ENCODE measurements around the gene RASAL2.
A peak's percentile ranks its signal among the peaks of the same experiment; 100 is the strongest.

Gene RASAL2

DNA sequence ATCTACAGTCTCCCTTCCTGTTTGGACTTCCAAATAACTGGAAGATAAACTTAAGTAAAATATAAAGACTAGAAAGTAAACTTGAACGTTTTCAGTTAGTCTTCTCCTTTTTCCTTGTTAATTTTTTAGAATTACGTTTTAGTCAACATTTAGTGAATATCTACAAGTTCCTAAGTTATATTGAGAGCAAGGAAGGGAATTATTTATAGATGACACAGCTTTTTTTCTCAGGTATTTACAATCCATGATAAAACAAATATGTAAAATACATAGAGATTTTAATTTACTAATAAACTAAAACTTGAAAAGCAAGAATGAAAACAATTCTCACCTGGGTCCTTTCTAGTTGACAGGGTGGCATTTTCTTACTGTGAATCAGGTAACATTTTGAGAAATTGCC is 313.3 kb downstream of the RASAL2 start:
- DNase-seq, result no peak

GRCh38 chr1:178407655-178408054 is 313.8 kb downstream of the RASAL2 start:
- DNase-seq, result no peak

DNA sequence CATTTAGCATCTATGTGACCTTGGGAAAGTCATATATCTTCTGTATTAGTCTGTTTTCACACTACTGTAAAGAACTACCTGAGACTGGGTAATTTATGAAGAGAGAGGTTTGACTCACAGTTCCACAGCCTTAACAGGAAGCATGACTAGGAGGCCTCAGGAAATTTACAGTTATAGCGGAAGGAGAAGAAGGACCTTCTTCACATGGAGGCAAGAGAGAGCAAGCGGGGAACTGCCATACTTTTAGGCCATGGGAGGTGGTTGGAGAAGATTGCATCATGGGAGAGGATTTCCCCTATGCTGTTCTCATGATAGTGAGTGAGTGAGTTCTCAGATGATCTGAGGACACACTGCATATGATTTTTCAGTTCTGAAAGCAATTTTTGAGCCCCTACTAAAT is 315.0 kb downstream of the RASAL2 start:
- DNase-seq, result no peak

GRCh38 chr1:178409541-178409940 is 315.6 kb downstream of the RASAL2 start:
- no peak for DNase-seq

- DNase-seq, result no peak
These were observed 318.0 kb downstream of the RASAL2 start for GRCh38 chr1:178411756-178412399.

DNA sequence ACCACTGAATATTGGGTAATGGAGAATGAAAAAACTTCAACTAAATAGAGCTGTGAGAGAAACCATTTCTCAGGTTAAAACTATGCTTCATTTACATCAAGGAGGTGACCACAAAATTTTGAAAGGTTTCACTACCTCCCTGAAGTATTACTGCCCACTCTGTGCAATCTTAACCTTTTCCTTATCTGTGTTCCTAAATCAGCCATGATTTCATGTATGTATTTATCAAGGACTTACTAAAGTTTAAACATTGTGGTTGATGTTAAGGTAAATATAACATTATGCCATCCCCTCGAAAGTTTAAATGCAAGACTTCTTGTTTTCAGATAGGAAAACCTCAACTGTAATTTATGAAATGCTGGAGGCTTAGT is 318.5 kb downstream of the RASAL2 start:
- DNase-seq, result no peak

DNA sequence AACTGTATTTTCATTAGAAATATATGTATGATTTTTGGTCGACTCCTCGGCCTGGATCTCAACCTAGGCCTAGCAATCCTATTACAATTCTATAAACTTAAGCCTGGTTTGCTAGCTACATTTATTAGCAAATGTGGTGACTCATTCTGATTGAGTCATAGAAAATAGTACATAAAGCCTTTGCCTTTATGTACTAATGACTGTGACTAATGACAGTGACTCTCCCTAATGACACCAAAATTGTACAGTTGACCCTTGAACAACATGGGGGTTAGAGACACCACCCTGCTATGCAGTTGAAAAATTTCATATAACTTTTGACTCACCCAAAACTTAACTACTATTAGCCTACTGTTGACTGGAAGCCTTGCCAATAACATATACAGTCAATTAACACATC is 324.0 kb downstream of the RASAL2 start:
- no peak for DNase-seq

- no peak for DNase-seq
These were observed 324.5 kb downstream of the RASAL2 start for GRCh38 chr1:178418284-178418955.

GRCh38 chr1:178434360-178434759 is 340.5 kb downstream of the RASAL2 start:
- DNase-seq, result no peak

DNA sequence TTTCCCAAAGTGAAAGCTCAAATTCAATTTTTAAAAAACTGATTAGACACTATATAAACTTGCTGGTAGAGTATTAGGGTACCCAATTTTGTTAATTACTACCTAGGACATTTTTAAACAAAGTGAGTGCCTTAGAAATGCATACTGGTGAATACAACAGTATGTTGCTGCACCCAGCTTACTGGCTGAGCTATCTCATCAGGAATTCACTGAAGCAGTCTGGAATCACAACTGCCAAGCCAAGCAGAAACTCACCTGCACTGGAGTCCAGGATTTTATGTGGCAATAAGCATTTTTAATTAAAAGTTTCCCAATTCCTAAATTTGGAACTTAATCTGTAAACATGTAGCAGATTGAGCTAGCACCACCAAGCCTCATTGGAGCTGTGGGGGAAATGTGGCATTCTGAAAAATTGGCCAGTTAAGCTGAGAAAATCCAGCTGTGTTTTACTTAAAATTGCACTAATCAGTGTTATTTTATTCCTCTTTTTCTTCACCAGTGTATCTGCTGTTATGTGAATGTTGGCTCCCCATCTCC is 341.1 kb downstream of the RASAL2 start:
- DNase-seq, result no peak

- no peak for DNase-seq
These were observed 343.0 kb downstream of the RASAL2 start for GRCh38 chr1:178436899-178437298.

DNA sequence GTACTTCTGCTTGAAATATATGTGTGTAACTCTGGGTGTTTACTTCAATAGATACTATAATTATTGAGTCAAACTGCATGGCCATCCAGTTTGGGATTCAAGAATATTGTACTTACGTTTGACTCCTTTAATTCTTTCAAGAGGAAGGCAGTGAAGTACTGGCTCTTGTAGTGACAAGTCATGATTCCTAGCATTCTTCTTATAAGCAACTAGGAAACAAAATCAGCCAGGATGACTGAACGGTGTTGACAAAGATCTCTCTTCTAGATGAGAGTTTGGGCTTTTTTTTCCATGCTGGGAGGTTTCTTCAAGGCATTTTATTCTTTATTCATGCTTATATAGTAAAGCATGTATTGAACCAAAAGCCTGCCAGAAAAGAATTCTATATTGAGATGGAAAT is 344.5 kb downstream of the RASAL2 start:
- DNase-seq, result no peak

- DNase-seq, result no peak
These were observed 349.0 kb downstream of the RASAL2 start for GRCh38 chr1:178442925-178443324.

DNA sequence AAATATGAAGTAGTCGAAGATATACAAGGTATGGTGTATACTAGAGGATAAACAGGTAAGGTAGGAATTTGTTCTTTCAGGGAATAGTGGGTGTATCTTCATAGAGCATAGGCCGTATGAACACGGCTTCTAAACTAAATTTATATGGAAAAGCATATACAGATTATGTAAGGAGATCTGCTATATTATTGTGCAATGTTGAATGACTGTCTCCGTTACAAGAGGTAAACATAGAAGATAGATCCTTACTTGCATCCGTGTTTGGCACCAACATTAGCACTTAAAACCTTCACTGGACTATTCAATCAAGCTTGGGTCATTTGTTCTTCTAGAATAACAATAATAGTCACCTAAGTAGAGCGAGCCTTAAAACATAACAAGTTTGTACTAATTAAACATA is 357.0 kb downstream of the RASAL2 start:
- DNase-seq, result no peak

GRCh38 chr1:178451529-178451928 is 357.6 kb downstream of the RASAL2 start:
- DNase-seq, result no peak

GRCh38 chr1:178452013-178452412 is 358.1 kb downstream of the RASAL2 start:
- DNase-seq, result no peak

DNA sequence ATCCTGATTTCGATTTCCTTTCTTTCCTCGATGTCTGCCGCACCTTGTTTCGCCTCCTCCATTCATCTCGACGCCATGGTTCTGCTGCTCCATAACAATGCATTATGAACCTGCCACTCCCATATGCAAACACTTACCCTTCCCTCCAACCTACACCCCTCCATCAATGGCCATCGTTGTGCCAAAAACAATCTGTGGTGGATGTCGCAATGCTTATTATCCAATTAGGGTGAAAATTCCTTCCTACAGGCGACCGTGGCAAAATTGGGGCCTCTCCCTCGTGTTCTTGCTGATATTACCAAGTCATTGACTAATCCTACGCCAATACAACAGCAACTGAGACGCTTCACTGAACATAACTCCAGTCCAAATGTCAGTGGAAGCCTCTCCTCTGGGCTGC is 362.6 kb downstream of the RASAL2 start:
- DNase-seq, result peak; percentile 52

DNA sequence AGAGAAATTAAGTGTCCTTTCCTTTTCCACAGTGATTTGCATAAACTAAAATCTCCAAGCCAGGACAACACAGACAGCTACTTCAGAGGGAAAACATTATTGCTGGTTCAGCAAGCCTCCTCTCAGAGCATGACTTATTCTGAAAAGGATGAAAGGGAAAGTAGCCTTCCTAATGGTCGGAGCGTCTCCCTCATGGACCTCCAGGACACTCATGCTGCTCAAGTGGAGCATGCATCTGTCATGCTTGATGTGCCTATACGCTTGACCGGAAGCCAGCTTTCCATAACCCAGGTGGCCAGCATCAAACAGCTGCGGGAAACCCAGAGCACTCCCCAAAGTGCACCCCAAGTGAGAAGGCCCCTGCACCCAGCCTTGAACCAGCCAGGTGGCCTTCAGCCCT is 363.7 kb downstream of the RASAL2 start:
- no peak for DNase-seq

- no peak for DNase-seq
These were observed 364.3 kb downstream of the RASAL2 start for GRCh38 chr1:178458203-178458602.

DNA sequence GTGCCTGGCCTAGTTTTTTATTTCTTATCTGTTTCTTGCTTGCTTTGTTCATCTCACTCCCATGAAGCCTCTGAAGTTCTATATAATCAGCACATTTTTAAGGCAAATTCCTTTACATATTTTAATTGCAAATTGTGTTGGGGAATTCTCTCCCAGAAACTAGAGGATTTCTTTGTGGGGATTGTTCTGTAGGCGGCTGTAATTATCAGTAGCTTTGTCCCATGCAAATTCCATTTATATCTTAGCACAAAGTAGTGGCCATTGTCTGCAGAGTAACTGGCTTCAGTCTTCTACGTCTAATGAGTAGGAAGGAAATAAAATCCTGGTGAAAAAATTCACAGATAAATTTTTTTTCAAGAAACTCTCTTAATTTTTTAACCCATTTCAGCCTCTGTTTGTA is 367.2 kb downstream of the RASAL2 start:
- peak; percentile 91 for DNase-seq

DNA sequence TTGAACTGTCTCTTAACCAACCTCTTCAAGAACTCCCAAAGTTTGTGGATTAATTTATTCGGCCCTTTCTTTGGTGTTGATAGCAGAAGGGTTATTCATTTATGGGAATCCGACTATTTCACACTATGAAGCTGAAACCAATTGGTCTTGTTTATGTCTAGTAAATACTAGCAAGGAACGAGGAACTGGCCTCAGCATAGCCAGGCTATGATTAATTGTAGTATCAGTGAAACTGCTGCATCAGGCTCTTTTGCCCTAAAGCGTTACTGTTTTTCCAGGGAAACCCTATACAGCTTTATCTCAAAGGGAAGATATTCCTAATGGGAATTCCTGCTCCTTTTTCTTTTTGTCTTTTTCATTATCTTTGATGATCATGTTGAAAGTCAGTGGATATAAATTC is 367.8 kb downstream of the RASAL2 start:
- no peak for DNase-seq

DNA sequence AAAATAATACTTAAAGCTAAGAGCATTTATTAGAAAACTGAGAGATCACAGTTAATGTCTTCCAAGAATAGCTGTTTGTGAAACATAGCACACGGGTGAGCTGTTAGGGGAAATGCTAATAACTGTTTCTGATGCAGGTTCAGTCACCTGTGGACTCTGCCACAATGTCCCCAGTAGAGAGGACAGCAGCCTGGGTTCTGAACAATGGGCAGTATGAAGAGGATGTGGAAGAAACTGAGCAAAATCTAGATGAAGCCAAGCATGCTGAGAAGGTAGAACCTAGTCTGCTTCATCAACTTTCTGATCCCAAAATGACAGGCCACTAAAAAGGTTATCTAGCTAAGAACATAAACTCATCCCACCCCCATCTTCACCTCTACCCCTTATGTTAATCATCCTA is 370.2 kb downstream of the RASAL2 start:
- no peak for DNase-seq

DNA sequence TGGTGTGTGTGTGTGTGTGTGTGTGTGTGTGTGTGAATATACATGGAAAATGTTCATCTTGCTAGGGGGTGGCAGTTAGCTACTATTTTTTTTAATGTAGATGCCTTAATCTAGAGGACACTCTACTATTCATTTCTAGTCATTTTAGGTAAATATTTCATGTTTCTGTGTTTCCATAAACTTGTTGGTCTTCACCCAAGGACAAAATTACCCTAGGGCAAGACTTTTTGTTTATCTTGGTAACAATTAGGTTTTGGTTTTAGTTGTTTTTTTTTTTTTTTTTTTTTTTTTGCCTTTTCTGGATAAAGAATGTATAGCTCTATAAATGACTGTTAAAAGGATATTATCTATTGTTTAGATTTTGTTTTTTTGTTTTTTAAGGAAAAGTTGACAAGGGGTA is 370.7 kb downstream of the RASAL2 start:
- DNase-seq, result no peak

DNA sequence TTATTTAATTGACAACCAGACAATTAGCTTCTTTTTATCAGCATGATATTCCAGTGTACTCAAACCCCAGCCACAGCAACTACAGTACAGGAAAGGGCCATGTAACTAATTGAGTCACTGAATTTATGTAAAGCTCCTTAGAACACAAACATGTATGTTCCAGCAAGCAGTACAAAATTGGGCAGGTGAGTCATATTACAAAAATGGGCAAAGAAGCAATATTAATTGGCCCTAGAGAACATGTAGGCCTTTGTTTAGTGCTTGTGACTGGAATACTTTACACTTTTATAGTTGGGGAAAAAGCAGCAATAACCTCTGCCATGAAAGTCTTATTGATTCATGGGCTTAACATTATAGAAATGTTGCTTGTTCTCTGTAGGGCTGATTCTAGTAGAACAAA is 371.1 kb downstream of the RASAL2 start:
- DNase-seq, result no peak

DNA sequence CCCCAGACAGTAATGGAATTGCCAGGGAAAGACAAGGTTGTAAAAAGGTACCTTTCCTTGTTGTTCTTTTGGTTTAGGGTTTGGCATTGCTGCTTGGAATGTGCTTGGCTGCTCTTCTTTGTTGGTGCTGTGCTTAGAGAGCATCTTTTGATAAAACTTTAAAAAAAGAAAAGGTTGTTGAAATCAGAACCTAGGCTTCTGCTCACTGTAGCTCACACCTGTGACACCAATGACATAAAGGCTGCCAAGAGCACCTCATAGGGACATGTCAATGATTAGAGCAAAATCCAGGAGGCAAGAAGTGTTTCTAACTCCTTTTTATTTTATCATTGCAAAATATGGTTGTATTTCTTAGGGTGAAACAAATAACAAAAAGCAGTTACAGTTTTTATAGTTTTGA is 373.9 kb downstream of the RASAL2 start:
- no peak for DNase-seq
